HFF-Myc (cell line): Measurements from ENCODE around the gene CTXND1.

ENCODE experiments used
- DNase-seq: peaks from one replicate; pipeline ENCODE4 v3.0.0-alpha.2; 2011; ENCODE audit warnings: low read depth; ENCODE audit errors: extremely low read depth
- H3K4me3 ChIP-seq: replicated peaks from 2 replicates; pipeline ENCODE4 v1.5.1; 2011; ENCODE audit warnings: low read depth, mild to moderate bottlenecking, control low read depth, low read length
- CTCF ChIP-seq: IDR thresholded peaks from 2 replicates; pipeline ENCODE4 v1.5.1; 2012; ENCODE audit warnings: mild to moderate bottlenecking, low read depth, low read length, control low read depth; ENCODE audit errors: missing control alignments

The CTXND1 gene

GRCh38 chr15:80246425-80246894, 5.6 kb downstream of the CTXND1 start:
- no peak for DNase-seq
- H3K4me3 ChIP-seq, result no peak overlapping the region
- TF ChIP-seq CTCF, result no peak

GRCh38 chr15:80242802-80243201, 9.2 kb downstream of the CTXND1 start:
- no peak overlapping the region for H3K4me3 ChIP-seq
- no peak for TF ChIP-seq CTCF
- no peak for DNase-seq

- peak; percentile 82 for TF ChIP-seq CTCF
- no peak for DNase-seq
- no peak overlapping the region for H3K4me3 ChIP-seq
Observed at GRCh38 chr15:80242132-80242769, 9.8 kb downstream of the CTXND1 start.

- no peak overlapping the region for H3K4me3 ChIP-seq
- no peak for TF ChIP-seq CTCF
- DNase-seq, result no peak
Observed at GRCh38 chr15:80241508-80241907, 10.5 kb downstream of the CTXND1 start.

GRCh38 chr15:80240276-80240675, 11.7 kb downstream of the CTXND1 start:
- TF ChIP-seq CTCF, result no peak
- DNase-seq, result no peak

GRCh38 chr15:80234883-80235282, 17.1 kb downstream of the CTXND1 start:
- DNase-seq, result peak; percentile 6
- peak; percentile 68 for TF ChIP-seq CTCF
- H3K4me3 ChIP-seq, result no peak overlapping the region

More at GRCh38 chr15:80240276-80240675, 11.7 kb downstream of the CTXND1 start:
- no peak overlapping the region for H3K4me3 ChIP-seq

- no peak for TF ChIP-seq CTCF
- H3K4me3 ChIP-seq, result no peak overlapping the region
- no peak for DNase-seq
Observed at GRCh38 chr15:80233581-80233980, 18.4 kb downstream of the CTXND1 start.
